ENCODE data around the gene PRDX5.
A peak's percentile ranks its signal among the peaks of the same experiment; 100 is the strongest.

PRDX5 gene

DNA sequence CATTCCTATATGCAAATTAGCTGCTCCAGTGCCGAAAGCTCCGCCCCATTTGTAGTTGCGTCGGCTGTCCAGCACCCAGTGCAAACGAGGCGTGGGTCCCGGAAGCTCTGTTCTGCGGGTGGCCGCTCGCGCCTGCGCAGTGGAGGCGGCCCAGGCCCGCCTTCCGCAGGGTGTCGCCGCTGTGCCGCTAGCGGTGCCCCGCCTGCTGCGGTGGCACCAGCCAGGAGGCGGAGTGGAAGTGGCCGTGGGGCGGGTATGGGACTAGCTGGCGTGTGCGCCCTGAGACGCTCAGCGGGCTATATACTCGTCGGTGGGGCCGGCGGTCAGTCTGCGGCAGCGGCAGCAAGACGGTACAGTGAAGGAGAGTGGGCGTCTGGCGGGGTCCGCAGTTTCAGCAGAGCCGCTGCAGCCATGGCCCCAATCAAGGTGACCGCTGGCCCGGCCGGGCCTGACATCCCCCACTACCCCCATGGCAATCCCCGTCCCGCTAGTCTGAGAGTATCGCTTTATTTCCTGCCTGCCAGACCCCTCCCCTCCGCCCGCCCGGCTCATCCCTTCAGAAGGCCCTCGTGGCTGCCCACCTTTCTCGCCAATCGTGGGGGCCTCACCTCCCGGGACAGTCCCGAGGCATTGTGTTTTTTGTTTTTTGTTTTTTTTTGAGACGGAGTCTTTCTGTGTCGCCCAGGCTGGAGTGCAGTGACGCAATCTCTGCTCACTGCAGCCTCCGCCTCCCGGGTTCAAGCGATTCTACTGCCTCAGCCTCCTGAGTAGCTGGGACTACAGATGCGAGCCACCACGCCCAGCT lies at the start of gene PRDX5:
TSS of gene PRDX5 (plus strand) at position 161 of the 805 bp plus-strand sequence. CDS start at position 256, 95 bp downstream.
- peak; percentile 86 for DNase-seq (ENCODE audit: low read depth)

DNA sequence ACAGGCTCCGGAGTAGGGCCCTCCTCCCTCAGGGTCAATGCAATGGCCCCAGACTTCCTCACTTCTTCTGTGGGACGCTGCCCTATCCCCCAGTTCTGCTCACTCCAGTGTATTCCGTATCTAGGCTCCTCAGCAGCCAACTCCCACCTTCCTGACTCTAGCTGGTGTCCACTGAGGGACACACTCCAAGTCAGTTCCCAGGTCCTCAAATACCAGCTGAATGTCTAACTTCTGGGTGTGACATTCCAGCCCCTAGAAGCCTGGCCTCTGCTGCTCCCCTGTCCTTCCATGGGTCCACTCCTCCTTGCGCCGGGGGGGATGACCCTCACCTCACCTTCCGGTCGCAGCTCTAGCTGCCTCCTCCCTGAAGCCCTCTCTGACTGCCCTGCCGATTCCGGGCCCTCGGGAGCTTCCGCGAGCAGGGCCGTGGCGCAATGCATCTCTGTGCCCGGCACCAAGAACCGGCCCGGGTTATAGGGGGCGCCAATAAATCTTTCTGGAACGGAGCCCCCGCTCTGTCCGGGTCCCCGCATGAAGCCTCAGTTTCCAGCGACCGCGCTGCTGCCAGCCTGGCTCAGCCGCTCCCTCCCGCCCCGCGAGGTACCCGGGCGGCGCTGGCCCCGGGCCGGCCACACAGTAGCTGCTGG lies 48.9 kb upstream of the PRDX5 start:
- DNase-seq (ENCODE audit: low read depth), result peak; percentile 26

DNA sequence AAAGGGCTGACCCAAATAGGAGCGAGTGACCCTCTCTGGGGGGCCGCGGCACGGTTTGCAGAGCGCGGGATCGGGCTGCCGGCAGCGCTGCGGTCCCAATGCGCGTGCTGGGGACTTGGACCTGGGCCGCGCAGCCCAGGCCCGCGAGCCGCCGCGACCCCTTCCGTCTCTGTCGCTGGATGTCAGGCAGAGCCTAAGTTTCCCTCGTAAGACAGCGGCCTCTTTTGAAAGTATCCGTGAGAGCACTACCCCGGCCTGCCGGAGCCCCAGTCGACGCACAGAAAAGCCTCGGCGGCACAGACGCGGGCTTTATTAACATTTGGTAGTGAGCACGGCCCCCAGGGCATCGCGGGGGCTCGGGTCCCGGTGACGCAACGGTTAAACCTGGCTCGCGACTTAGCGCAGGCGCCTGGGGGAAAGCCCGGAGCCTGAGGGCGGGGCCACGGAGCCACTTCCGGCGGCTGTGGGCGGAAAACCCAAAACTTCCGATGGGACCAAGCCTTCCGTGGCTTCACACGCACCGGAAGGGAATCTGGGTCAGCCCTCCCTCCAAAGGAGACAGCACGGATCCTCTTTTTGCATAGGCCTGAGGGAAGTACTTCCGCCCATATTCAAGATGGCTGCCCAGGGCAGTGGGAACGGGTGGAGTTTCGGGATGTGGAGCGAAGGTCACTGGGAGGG lies 48.2 kb upstream of the PRDX5 start:
- peak; percentile 94 for DNase-seq (ENCODE audit: low read depth)

DNA sequence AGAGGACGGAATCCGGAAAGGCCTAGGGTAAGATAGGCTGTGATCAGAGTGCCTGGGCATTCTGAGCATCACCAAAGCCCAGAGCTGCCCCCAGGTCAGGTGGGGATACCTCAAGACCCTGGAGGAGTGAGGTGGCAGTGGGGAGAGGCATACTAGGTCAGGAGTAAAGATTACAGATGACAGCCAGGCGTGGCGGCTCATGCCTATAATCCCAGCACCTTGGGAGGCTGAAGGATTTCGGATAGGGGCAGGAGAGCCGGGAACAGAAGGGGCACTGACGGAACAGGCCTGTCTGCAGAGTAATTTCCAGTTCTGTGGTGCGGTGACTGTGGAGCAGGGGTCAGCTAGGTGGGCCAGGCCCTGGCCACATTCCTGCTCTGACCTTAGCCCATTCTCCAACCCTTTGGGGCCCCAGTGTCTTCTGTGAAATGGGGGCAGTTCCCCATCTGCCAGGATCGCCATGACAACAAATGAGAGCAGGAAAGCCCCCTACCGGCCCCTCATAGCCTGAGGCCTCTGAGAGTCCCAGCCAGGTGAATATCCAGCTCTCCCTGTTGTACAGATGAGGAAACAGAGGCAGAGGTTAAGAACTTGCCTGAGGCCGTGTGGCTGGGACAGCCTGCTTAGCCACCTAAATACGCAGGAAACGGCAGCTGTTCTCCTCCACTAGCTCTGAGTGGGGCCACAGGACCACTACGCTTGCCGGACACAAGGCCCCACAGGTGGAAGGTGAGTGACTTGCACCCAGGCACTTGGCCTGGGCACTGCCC lies 42.7 kb upstream of the PRDX5 start:
- no peak for DNase-seq (ENCODE audit: low read depth)

DNA sequence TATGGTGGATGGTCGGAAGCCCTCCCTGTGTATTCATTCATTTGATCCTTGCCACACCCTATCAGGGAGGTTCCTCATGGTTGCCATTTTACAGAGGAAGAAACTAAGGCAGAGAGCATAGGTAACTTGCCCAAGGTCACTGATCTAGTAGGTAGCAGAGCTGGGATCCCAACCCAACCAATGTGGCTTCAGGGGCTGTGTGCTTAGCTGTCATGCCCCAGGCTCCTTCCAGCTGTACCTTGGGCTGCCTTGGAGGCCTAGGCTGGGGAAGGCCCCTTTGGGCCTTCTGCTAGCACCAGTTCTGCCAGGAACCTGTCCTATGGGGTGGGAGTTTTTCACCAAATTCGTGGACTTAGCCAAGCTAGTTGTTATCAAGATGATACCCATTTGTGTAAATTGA lies 42.1 kb upstream of the PRDX5 start:
- DNase-seq (ENCODE audit: low read depth), result no peak

DNA sequence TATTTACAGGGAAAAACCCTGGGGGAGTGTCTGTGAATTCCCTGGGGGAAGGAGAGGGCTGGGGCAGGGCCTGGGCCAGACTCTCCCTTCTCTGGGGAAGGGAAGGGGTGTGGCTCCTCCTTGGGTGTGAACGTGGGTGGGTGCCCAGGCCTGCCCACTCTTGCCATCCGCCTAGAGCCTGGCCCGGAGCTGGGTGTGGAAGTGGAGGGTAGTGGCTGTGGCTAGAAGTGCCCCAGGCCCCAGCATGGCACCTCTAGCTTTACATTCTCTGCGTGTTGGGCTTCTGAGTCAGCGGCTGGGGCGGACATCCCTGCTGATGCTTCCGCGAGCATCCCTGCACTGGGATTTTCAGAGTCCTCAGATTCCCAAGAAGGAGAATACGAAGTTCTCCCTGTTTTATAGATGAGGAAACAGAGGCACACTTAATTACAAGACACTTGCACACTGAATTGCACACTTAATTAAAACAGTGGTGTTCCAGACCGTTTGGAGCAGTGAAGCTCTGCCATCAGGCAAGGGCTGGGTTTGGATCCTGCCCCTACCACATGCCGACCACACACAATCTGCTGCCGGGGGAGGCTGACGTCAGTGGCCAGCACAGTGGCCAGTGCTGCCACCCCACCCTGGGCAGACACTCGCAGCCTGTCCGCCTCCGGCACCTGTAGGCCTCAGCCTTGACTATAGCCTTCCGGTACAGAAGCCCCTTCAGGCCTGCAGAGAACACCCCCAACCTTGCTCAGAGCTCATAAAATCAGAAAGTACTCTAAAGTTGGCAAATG lies 41.1 kb upstream of the PRDX5 start:
- no peak for DNase-seq (ENCODE audit: low read depth)

DNA sequence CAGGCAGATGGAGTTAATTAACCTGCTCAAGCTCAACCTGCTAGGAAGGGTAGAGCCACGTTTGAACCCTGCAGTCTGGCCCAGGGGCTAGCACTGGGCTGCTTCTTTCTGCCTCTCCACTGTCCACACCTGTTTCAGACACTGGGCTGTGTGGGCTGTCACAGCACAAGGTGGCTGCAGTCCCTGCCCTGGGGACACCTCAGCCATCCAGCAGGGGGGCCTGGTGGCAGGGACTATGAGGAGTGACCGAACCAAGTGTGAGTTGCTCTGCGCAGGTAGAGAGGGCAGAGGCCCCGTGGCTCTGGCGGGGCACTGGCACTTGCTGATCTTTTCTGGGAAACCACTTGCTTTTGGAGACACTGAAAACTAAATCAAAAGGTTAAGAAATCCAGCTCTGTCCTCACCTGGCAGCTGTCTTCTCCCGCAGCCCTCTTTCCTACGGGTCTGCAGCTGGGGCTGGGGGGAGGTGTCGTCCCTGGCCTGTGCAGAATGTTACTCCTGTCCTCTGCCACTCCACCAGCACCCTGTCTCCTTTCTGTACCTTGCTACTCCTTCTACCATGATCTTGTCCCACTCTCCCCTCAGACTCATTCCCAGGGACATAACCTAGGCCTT lies 39.2 kb upstream of the PRDX5 start:
- DNase-seq (ENCODE audit: low read depth), result no peak

DNA sequence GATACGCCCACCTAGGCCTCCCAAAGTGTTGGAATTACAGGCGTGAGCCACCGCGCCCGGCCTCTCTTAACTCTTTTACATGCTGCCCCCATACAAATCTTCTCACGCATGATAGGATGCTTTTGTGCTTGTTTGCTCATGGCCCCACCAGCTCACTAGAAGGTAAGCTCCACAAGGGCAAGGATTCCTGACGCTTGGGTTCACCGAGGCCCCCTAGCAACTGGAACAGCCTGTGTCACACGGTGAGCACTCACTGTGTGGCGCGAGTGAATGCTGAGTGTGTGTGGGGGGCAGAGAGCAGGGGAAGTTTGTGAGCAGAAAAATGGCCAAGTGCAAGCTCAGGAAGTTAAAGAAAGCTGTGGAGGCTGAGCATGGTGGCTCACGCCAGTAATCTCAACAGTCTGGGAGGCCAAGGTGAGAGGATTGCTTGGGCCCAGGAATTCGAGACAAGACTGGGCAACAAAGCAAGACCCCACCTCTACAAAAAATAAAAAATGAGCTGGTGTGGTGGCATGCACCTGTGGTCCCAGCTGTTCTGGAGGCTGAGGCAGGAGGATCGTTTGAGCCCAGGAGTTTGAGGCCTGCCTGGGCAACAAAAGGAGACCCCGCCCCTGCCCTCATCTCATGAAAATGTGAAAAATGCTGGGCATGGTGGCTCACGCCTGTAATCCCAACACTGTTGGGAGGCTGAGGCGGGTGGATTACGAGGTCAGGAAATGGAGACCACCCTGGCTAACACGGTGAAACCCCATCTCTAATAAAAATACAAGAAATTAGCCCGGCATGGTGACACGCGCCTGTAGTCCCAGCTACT lies 35.8 kb upstream of the PRDX5 start:
- DNase-seq (ENCODE audit: low read depth), result no peak

DNA sequence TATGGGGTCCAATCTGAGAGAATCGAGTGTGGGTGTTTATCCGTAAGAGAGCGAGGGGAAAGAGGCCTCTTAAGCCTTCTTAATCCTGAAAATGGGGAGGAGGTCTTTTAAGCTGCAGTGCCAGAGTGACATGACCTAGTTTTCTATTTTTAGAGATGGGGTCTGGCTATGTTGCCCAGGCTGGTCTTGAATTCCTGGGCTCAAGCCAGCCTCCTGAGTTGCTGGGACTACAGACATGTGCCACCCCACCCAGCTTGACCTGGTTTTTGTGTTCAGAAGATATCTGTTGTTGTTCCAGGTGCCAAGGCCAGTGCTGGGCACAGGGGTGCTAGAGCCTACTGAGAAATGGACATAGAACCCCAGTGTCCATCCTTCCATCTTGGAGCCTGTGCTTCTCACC lies 34.8 kb upstream of the PRDX5 start:
- DNase-seq (ENCODE audit: low read depth), result no peak

DNA sequence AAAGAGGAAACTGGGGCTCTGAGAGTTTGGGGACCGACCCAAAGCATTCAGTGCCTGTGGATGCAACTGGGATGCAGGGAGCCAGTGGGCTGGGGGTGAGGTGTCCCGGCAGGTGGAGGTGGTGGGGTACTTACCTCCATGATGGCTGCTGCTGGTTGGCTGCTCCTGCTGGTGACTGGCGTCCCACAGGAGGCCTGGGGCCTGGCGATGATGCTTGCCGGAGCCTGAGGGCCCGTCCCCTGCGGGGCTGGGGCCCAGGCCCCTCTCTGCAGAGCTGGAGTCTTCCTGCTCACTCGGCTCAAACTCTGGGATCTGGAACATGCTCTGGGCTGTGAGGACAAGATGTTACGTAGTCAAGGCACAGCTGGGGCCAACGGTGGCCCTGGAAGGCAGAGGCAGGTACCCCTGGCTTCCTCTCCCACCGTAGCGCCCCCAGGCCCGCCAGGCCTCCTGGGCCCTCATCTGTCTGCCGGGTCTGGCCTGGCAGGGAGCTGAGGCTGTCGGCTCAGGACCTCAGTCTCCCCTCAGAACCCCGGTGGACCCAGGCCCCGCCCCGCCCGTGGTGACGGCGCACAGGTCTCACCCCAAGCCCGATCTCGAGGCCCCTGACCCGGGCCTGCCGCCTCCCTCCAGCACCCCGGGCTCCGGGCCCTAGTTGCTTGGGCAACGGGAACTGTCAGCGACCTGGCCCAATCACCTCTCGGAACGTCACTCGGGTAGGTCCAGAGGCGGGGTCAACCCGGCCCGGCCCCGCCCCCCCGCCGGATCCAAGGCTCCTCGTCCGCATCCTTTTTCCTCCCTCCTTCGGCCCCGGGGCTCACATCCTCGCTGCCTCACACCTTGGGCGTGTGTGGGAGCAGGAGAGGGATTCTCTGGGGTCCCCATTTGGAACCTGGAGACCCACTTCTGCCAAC lies 33.6 kb upstream of the PRDX5 start, which contains the start of gene BAD:
TSS of gene BAD (minus strand) at position 618 of the 914 bp plus-strand sequence. CDS start at position 321, 297 bp downstream.
- peak; percentile 86 for DNase-seq (ENCODE audit: low read depth)

DNA sequence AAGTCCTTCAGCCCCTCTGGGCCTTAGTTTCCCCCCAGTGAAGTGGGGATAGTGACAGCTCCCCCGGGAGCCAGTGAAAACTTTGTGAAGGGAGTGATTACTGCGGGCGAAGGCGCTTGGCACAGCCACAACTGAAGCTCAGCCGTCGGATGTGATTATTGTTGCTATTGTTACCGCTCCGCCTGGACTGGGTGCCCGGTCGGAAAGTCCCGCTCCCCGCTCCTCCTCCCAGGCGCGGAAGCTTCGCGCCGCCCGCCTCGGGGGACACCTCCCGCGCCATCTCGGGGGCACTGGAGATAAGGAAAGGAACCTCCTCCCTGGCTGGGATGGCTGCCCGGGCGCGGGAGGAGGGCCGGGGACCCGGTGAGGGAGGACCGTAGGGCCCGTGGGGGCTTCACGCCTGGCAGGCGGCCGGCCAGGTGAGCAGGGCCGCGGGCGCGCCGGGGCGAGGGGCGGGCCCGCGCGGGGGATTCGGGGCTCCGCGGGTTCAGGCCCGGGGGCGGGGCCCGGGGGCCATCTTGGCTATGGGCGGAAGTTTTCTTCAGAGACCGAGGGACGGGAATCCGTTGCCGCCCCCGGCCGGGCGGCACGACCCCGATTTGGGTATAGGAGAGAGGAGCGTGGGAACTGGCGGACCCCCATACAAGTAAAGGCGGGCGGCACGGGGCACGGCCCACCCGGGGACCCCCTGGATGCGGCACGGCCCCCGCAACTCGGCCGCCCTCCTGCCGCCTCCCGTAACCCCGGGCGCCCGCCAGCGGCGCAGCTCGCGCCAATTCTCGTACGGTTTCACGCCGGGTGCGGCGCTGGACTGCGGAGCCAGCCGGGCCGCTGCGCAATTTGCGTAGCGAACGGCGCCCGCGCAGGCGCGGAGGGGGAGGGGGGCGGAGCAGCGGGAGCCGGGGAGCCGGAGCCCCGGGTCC lies 32.7 kb upstream of the PRDX5 start, which contains the start of gene GPR137:
TSS of gene GPR137 (plus strand) at position 887 of the 923 bp plus-strand sequence. CDS start 677 bp downstream, outside the sequence.
- DNase-seq (ENCODE audit: low read depth), result peak; percentile 89

DNA sequence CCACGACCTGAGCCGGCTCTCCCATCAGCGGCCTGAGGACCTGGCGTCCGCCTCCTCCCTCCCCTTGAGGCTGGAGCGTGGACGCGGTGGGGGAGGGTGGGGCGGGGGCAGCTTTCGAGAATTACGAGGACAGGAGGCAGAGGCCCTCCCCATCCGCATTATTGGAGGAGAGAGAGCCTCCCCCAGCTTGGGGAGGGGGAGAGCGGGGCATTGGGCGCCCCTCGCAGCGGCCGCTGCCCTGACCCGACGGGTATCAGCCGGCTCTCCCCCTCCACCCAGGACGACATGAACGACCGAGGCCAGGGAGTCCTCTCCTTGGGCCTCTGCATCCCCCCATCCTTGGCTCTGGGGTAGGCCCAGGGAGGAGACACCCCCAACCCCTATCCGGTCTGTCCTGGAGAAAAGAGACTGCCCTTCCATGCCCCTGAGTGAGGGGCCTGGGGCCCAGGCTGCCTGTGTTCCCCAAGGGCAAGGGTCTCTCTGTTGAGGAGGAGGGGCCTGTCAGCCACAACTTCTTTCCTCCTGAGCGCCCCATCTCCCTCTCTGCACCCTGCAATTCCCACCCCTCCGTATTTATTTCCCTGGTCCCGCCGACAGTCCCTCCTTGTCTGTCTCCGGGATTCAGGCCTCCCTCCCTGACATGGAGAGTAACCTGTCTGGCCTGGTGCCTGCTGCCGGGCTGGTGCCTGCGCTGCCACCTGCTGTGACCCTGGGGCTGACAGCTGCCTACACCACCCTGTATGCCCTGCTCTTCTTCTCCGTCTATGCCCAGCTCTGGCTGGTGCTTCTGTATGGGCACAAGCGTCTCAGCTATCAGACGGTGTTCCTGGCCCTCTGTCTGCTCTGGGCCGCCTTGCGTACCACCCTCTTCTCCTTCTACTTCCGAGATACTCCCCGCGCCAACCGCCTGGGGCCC lies 31.8 kb upstream of the PRDX5 start:
- DNase-seq (ENCODE audit: low read depth), result no peak

DNA sequence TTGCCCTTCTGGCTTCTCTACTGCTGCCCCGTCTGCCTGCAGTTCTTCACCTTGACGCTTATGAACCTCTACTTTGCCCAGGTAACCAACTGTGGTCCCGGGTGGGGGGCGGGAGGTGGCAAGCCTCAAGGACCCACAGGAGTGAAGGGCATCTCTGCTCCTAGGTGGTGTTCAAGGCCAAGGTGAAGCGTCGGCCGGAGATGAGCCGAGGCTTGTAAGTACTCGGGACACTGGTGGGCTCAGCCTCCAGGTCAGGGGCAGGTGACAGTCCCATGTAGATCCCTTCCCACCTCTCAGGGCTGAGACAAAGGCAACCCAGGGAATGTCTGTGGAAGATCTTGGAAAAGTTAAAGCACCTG lies 31.1 kb upstream of the PRDX5 start:
- DNase-seq (ENCODE audit: low read depth), result no peak

DNA sequence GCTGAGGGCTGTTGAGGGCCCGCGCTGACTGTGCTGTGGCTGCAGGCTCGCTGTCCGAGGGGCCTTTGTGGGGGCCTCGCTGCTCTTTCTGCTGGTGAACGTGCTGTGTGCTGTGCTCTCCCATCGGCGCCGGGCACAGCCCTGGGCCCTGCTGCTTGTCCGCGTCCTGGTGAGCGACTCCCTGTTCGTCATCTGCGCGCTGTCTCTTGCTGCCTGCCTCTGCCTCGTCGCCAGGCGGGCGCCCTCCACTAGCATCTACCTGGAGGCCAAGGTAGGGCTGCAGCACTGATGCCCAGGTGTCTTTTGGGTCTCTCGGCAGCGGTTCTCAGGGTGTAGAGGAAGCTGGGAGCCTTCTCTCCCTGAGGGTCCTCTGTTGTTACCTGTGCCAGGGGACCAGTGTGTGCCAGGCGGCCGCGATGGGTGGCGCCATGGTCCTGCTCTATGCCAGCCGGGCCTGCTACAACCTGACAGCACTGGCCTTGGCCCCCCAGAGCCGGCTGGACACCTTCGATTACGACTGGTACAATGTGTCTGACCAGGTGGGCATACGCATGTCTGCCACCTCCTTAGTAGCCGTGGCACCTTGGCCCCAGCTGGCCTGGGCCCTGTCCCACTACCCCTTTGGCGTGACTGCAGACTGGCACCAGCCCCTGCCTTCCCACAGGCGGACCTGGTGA lies 30.1 kb upstream of the PRDX5 start:
- DNase-seq (ENCODE audit: low read depth), result no peak

DNA sequence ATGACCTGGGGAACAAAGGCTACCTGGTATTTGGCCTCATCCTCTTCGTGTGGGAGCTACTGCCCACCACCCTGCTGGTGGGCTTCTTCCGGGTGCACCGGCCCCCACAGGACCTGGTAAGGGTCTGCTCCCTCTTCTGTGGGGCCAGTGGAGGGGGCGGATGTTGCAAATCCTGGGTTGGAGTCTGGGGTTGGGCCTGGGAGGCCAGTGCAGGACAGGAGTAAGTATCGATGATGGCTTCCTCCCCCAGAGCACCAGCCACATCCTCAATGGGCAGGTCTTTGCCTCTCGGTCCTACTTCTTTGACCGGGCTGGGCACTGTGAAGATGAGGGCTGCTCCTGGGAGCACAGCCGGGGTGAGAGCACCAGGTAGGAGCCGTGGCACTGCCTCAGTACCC lies 29.6 kb upstream of the PRDX5 start:
- DNase-seq (ENCODE audit: low read depth), result no peak

DNA sequence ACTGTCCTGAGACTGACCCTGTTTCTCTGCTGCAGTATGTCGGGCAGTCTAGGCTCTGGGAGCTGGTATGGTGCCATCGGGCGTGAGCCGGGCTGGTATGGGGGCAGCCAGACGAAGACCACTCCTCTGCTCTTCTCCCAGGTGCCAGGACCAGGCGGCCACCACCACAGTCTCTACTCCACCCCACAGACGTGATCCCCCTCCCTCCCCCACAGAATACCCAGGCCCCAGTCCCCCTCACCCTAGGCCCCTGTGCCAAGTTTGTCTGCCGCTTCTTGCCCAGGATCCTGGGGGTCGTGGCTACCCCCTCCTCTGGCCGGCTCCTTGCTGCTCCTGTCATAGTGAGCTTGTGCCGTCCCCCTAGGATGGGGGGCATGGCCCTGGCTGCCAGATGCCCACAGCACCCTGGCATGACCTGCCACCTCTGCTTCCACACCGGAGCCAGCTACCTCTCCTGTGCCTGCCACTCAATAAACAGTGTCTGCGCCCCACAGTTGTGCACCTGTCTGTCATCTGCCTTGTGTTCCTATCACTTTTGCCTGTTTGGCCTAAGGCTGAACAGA lies 28.8 kb upstream of the PRDX5 start:
- no peak for DNase-seq (ENCODE audit: low read depth)
